GM12878 (cell line): ENCODE data around the gene CCDC149.

Experiments used
- POLR2AphosphoS5 ChIP-seq: IDR thresholded peaks from 2 replicates; pipeline ENCODE4 v1.6.1; 2011; ENCODE audit warnings: mild to moderate bottlenecking, low read length, inconsistent platforms
- SIN3A ChIP-seq: IDR thresholded peaks from 2 replicates; pipeline ENCODE4 v1.6.1; 2012; ENCODE audit warnings: low read depth, low read length, improper control_type of control experiment
- ZBTB40 ChIP-seq: fragments of 450-650 bp; IDR thresholded peaks from 2 replicates; pipeline ENCODE4 v1.6.1; 2016; ENCODE audit warnings: mild to moderate bottlenecking, moderate library complexity, borderline replicate concordance

GRCh38 chr4:24877868-24878635 lies 34.8 kb downstream of the CCDC149 start:
- TF ChIP-seq ZBTB40 (no peak), POLR2AphosphoS5 (no peak), SIN3A (no peak)
